Measurements from ENCODE around the gene PGPEP1.

- TF ChIP-seq CEBPB (IDR thresholded peaks at IDR 0.05) (no peak), FOXM1 (IDR thresholded peaks at IDR 0.05; ENCODE audit: borderline replicate concordance, low read depth) (no peak), TAF1 (IDR thresholded peaks at IDR 0.05; ENCODE audit: low read depth) (no peak), MAX (IDR thresholded peaks at IDR 0.05) (no peak), EP300 (IDR thresholded peaks at IDR 0.05; ENCODE audit: borderline replicate concordance) (no peak), NFIC (IDR thresholded peaks at IDR 0.05) (no peak), RAD21 (IDR thresholded peaks at IDR 0.05; ENCODE audit: low read depth) (no peak)
These were observed 49.9 kb downstream of the PGPEP1 start for GRCh38 chr19:18390065-18390907.
